HFF-Myc (cell line): ENCODE results near the gene CNOT2.

Experiments
- DNase-seq: peaks from one replicate; pipeline ENCODE4 v3.0.0-alpha.2; 2011; ENCODE audit warnings: low read depth; ENCODE audit errors: extremely low read depth
- H3K4me3 ChIP-seq: replicated peaks from 2 replicates; pipeline ENCODE4 v1.5.1; 2011; ENCODE audit warnings: low read depth, mild to moderate bottlenecking, control low read depth, low read length
- TF ChIP-seq, protein P1 (sequence below): IDR thresholded peaks from 2 replicates; pipeline ENCODE4 v1.5.1; 2012; ENCODE audit warnings: mild to moderate bottlenecking, low read depth, low read length, control low read depth; ENCODE audit errors: missing control alignments

The CNOT2 gene

DNA sequence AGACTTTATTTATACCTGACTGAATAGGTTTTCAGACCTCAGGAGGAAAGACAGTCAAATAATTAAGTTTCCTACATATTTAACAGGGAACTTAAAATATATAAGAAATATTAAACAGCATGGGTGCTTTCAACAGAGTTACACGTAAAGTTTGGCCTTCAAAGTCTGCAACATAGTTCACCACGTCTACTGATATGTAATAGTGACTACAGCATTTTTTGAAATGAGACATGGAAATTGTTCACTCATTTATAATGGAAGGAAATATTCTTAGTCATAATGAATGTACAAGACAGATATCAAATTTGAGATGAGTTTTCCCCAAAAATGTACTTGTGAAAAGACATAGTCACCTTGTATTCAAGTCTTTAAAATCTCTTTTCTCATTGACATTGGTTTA is 66.1 kb downstream of the CNOT2 start:
- H3K4me3 ChIP-seq, result no peak overlapping the region
- TF ChIP-seq, protein P1, sequence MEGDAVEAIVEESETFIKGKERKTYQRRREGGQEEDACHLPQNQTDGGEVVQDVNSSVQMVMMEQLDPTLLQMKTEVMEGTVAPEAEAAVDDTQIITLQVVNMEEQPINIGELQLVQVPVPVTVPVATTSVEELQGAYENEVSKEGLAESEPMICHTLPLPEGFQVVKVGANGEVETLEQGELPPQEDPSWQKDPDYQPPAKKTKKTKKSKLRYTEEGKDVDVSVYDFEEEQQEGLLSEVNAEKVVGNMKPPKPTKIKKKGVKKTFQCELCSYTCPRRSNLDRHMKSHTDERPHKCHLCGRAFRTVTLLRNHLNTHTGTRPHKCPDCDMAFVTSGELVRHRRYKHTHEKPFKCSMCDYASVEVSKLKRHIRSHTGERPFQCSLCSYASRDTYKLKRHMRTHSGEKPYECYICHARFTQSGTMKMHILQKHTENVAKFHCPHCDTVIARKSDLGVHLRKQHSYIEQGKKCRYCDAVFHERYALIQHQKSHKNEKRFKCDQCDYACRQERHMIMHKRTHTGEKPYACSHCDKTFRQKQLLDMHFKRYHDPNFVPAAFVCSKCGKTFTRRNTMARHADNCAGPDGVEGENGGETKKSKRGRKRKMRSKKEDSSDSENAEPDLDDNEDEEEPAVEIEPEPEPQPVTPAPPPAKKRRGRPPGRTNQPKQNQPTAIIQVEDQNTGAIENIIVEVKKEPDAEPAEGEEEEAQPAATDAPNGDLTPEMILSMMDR, result no peak
- no peak for DNase-seq

DNA sequence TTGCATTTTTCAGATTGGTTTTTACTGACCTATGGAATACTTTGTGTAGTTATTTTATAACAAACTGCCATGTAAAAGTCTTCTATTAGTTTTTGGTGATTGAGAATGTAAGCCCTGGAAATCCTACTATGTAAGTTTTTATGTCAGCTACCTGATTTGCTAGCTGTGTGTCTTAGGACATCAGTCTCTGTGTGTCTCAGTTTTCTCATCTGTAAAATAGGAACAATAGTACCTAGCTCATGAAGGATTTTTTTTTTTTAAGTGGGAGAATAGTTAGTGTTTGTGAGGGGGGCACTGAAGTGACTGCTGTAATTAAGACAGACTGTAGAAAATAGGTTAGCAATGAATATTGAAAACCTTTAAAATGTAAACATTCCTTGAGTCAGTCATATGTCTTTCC is 70.9 kb downstream of the CNOT2 start:
- TF ChIP-seq, protein P1, result no peak
- no peak overlapping the region for H3K4me3 ChIP-seq
- DNase-seq, result no peak

DNA sequence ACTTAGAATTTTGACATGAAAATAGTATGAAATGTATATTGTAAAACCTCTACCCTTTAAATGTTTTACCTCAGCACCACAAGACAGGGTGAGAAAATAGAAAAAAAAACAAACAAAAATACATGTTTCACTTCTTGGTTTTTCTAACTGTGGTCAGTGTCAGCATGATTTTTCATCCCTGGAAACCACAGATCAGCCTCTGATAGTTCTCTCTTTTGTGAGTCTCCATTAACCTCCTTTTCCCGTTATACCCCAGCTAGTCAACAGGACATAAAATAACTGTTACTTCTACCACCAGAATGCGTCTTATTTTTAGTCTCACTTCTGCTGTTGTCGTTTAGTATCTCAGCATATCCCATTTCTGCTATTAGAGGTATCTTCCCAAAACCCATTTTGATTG is 74.5 kb downstream of the CNOT2 start:
- no peak for DNase-seq
- no peak overlapping the region for H3K4me3 ChIP-seq
- TF ChIP-seq, protein P1, result no peak

DNA sequence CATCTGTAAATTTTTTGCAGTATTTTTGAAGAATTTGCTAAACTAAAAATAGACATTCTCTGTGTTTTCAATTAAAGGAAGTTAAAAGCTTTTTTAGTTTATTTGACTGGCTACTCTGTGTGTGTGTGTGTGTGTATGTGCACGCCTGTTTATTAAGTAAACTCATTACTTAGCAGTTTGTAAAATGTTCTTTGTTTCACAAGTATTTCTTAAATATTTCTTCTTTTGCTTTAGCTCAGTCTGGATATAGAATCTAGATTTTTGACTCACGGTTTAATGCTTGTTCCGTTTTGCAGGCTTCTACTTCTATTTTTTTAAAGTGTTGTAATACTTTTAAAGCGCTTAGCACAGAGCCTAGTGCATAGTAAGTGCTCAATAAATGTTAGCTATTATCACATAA is 76.4 kb downstream of the CNOT2 start:
- no peak overlapping the region for H3K4me3 ChIP-seq
- DNase-seq, result no peak
- TF ChIP-seq, protein P1, result no peak

DNA sequence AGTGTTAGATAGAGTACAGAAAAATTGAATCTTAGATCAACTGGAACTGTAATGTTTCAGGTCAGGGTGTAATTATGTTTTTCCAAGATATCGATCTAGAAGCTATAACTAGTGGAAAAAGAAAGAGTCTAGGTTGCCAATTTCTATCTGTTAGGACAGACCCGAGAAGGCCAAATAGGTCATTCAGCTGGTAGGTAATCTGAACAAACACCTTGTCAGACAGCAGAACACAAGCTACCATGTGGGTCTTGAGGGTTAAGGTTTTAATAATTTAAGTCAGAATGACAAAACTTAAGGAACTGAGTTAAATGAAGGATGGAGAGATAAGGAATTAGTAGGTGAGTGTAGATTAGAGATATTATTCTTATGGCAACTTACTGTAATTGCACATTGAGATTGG is 78.0 kb downstream of the CNOT2 start:
- TF ChIP-seq, protein P1, result no peak
- DNase-seq, result no peak
- no peak overlapping the region for H3K4me3 ChIP-seq

DNA sequence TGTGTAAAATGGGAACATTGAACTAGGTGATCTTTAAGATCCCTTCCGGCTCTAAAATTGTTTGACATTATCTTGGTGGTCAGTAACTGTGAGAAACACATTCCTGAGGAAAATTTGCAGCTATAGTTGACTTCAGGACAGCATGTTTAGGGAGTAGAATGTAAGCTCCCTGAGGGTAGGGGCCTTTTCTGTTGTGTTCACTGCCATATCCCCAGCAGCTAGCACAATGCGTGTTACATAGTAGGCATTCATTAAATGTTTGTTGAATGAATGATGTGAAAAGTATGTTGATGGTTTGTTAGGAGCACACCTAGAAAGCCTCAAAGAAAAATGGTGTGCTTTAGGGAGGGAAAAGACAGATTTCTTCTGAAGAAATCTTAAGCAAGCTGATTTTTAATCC is 84.3 kb downstream of the CNOT2 start:
- no peak for DNase-seq
- TF ChIP-seq, protein P1, result no peak
- no peak overlapping the region for H3K4me3 ChIP-seq

DNA sequence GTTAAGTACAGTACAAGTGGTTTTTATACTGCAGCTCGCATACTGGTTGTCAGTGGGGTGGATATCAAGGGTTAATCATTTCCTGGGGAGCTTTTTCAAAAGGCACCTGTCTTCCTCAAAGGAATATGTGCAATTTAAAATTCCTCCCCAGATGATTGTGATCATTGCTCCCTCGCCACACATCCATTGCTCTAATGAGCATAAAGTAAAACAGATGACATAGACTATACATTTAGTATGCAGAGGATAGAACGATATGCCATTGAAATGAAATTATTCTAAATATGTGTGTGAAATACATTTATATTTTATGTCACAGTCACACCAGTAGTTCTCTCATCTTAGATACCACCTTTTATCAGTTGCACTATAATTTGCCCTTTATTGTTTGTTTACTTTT is 86.5 kb downstream of the CNOT2 start:
- no peak for DNase-seq
- no peak overlapping the region for H3K4me3 ChIP-seq
- TF ChIP-seq, protein P1, result no peak
